ENCODE measurements around the gene MET. TPM values are rescaled to one million over a fixed set of nuclear protein-coding genes. Genes with fewer than 3 reads are reported as not detected.
"Not testable (repeated sequence)": the region's sequence is repeated elsewhere in the genome, so short reads cannot be mapped to it uniquely, and the experiment has no call there.

The MET gene
- total and polyA plus RNA-seq, 12 donors: 3.1 to 23.3 (median 15.0) TPM

DNA sequence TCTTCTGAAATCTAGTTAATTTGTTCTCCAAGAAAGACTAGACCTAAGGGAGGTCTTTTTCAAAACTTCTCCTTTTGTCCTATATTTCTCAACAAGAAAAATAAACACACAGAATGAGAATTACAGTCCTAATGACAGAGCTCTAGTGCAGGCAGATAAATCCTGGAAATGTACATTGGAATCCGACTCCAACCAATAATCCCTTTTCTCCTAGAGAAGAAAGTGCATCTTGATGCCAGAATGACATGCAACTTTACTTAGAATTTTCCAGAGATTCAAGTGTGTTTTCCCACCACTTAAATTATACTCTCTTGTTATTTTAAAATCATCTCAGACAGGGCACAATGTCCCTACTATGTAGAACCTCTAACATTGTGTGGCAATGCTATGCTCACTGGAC is 68.2 kb downstream of the MET start:
- no peaks in the 10 kb centered on the region for H3K27me3 ChIP-seq
- H3K9me3 ChIP-seq: peaks cover 0 to under 1% (median 0%) of the 10 kb centered on the region in 11 donors
- no peak overlapping the region for H3K27ac ChIP-seq
- WGBS, 2 donors: 83 to 88% methylated on average over 1 of the region's 1 CpG
- peaks cover 0 to 11% (median 0%) of the 10 kb centered on the region in 9 donors for H3K36me3 ChIP-seq
- DNase-seq (no peak), ATAC-seq (no peak)
- H3K4me3 ChIP-seq: no peak overlapping the region
- H3K4me1 ChIP-seq: peaks cover 0 to 4% (median 0%) of the 10 kb centered on the region in 9 donors
- TF ChIP-seq, protein P1, sequence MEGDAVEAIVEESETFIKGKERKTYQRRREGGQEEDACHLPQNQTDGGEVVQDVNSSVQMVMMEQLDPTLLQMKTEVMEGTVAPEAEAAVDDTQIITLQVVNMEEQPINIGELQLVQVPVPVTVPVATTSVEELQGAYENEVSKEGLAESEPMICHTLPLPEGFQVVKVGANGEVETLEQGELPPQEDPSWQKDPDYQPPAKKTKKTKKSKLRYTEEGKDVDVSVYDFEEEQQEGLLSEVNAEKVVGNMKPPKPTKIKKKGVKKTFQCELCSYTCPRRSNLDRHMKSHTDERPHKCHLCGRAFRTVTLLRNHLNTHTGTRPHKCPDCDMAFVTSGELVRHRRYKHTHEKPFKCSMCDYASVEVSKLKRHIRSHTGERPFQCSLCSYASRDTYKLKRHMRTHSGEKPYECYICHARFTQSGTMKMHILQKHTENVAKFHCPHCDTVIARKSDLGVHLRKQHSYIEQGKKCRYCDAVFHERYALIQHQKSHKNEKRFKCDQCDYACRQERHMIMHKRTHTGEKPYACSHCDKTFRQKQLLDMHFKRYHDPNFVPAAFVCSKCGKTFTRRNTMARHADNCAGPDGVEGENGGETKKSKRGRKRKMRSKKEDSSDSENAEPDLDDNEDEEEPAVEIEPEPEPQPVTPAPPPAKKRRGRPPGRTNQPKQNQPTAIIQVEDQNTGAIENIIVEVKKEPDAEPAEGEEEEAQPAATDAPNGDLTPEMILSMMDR (IDR thresholded peaks at IDR 0.05): no peak
- intact Hi-C loops (cut with DNase I): no loop called here

DNA sequence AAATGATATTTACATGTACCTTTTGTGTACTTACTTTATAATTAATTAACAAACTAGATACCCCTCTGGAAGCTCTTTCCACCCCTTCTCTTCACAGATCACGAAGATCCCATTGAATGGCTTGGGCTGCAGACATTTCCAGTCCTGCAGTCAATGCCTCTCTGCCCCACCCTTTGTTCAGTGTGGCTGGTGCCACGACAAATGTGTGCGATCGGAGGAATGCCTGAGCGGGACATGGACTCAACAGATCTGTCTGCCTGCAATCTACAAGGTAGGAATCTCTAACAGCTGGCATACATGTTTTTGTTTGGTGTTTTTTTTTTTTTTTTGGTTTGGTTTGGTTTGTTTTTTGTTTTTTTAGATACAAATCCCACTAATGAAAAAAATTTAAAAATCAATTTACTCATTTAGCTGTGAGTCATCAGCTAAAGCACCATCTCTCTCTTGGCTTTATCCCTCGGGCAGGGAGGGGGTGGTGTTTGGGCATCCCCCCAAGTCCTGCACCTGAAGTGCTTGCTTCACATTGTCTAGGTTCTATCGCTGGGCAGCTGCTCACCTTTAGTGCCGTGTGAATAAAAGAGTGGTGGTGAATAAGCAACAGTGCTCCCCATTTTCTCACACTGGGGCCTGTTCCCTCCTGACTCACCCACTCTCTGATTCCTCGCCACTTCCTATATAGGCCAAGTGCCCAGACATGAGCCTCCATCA is 68.9 kb downstream of the MET start:
- DNase-seq (no peak), ATAC-seq (no peak)
- peaks cover 0 to 4% (median 0%) of the 10 kb centered on the region in 9 donors for H3K4me1 ChIP-seq
- peaks cover 0 to 11% (median 0%) of the 10 kb centered on the region in 9 donors for H3K36me3 ChIP-seq
- peaks cover 0 to 4% (median 0%) of the 10 kb centered on the region in 11 donors for H3K9me3 ChIP-seq
- no peaks in the 10 kb centered on the region for H3K27me3 ChIP-seq
- 90 to 92% methylated on average over 9 of the region's 9 CpGs for WGBS, 2 donors
- no peak overlapping the region for H3K27ac ChIP-seq
- H3K4me3 ChIP-seq: no peak overlapping the region
- intact Hi-C loops (cut with DNase I): no loop called here
- TF ChIP-seq, protein P1 (IDR thresholded peaks at IDR 0.05): no peak

DNA sequence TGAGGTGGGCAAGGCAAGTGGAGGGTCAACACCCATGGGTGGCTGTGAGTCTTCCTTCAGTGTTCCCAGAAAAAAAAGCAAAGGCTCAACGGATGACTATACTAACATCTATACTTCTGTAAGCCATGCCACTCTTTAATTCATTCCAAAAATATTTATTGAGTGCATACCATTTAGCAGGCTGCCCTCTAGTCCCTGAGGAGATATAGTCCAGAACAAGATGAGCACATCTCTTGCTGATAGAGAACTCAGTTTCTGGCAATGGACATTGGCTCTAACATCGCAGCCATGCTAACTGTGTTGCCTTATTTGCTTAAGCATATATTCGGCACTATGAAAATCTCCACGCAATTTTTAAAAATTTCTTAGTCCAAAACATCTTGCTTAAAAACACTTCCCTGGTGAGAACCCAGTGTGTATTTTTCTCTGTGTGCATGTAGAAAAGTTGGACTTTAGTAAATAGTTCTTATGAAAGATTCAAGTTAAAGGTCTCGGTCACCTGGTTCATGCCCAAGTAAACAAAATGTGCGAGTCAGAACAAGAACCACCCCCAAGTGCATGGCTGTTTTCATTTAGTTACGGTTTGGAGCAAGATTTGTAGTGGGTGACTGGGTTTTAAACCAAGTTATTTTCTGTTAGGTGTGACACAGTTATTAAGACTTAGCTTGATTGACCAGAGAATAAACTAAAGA is 69.8 kb downstream of the MET start:
- H3K4me3 ChIP-seq: no peak overlapping the region

DNA sequence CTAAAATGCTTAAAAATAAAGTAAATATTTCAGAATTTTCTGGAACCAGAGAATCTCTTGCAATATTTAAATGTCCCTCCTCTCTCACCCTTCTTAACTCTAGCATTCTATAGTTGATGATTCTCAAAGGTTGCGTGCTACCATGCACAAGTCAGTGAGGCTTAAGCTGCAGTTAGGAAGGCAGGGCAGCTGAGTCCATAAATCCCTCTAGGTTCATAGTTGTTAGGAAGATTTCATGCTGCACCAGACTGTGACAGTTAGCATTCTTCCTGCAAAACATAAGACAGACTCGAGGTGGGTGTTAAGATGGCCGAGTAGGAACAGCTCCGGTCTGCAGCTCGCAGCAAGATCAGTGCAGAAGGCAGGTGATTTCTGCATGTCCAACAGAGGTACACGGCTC is 70.6 kb downstream of the MET start:
- 87 to 90% methylated on average over 6 of the region's 6 CpGs for WGBS, 2 donors
- Histone ChIP-seq H3K9me3 (peaks cover 0 to 10% (median 0%) of the 10 kb centered on the region in 11 donors), H3K27ac (no peak overlapping the region), H3K27me3 (no peaks in the 10 kb centered on the region), H3K4me3 (no peak overlapping the region), H3K36me3 (peaks cover 0 to 11% (median 0%) of the 10 kb centered on the region in 9 donors), H3K4me1 (no peaks in the 10 kb centered on the region)
- TF ChIP-seq, protein P1 (IDR thresholded peaks at IDR 0.05): no peak
- ATAC-seq: no peak
- no peak for DNase-seq
- intact Hi-C loops (cut with DNase I): no loop called here

More for the DNA sequence above, 69.8 kb downstream of the MET start:
- TF ChIP-seq, protein P1 (IDR thresholded peaks at IDR 0.05): no peak
- H3K27me3 ChIP-seq: no peaks in the 10 kb centered on the region
- H3K9me3 ChIP-seq: peaks cover 0 to 4% (median 0%) of the 10 kb centered on the region in 11 donors
- peaks cover 0 to 4% (median 0%) of the 10 kb centered on the region in 9 donors for H3K4me1 ChIP-seq
- WGBS, 2 donors: 88 to 93% methylated on average over 7 of the region's 7 CpGs
- H3K27ac ChIP-seq: no peak overlapping the region
- ATAC-seq (no peak), DNase-seq (no peak)
- peaks cover 0 to 11% (median 0%) of the 10 kb centered on the region in 9 donors for H3K36me3 ChIP-seq
- intact Hi-C loops (cut with DNase I): no loop called here

DNA sequence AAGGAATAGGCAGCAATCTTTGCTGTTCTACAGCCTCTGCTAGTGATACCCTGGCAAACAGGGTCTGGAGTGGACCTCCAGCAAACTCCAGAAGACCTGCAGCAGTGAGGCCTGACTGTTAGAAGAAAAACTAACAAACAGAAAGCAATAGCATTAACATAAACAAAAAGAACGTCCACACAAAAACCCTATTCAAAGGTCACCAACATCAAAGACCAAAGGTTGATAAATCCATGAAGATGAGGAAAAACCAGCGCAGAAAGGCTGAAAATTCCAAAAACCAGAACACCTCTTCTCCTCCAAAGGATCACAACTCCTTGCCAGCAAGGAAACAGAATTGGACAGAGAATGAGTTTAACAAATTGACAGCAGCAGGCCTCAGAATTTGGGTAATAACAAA is 71.8 kb downstream of the MET start:
- H3K27ac ChIP-seq; DNase-seq; ATAC-seq; H3K4me3 ChIP-seq; H3K27me3 ChIP-seq; intact Hi-C loops (cut with DNase I); H3K4me1 ChIP-seq: not testable (repeated sequence)
- WGBS, 2 donors: 75 to 83% methylated on average over 2 of the region's 2 CpGs
- H3K36me3 ChIP-seq: peaks cover 0 to 11% (median 0%) of the 10 kb centered on the region in 9 donors
- peaks cover 0 to 15% (median 0%) of the 10 kb centered on the region in 11 donors for H3K9me3 ChIP-seq

DNA sequence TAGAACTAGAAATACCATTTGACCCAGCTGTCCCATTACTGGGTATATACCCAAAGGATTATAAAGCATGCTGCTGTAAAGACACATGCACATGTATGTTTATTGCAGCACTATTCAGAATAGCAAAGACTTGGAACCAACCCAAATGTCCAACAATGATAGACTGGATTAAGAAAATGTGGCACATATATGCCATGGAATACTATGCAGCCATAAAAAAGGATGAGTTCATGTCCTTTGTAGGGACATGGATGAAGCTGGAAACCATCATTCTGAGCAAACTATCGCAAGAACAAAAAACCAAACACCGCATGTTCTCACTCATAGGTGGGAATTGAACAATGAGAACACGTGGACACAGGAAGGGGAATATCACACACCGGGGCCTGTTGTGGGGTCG is 74.4 kb downstream of the MET start:
- DNase-seq; intact Hi-C loops (cut with DNase I); H3K4me3 ChIP-seq; H3K36me3 ChIP-seq; H3K4me1 ChIP-seq; H3K27ac ChIP-seq; ATAC-seq; H3K27me3 ChIP-seq: not testable (repeated sequence)
- 89% methylated on average over 5 of the region's 5 CpGs for WGBS, 2 donors
- peaks cover 0 to 35% (median 0%) of the 10 kb centered on the region in 11 donors for H3K9me3 ChIP-seq

DNA sequence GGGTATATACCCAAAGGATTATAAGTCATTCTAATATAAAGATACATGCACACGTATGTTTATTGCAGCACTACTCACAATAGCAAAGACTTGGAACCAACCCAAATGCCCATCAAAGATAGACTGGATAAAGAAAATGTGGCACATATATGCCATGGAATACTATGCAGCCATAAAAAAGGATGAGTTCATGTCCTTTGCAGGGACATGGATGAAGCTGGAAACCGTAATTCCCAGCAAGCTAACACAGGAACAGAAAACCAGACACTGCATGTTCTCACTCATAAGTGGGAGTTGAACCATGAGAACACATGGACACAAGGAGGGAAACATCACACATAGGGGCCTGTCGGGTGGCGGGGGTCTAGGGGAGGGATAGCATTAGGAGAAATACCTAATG is 79.1 kb downstream of the MET start:
- intact Hi-C loops (cut with DNase I); H3K27me3 ChIP-seq; ATAC-seq; H3K4me3 ChIP-seq; H3K27ac ChIP-seq; DNase-seq; H3K36me3 ChIP-seq: not testable (repeated sequence)
- peaks cover 0 to 22% (median 0%) of the 10 kb centered on the region in 9 donors for H3K4me1 ChIP-seq
- H3K9me3 ChIP-seq: peaks cover 0 to 35% (median 0%) of the 10 kb centered on the region in 11 donors
- 95 to 96% methylated on average over 4 of the region's 4 CpGs for WGBS, 2 donors

Measured in heart right ventricle (tissue), 16 donors.